Measurements from ENCODE around the gene ZNF710.

ZNF710 gene

DNA sequence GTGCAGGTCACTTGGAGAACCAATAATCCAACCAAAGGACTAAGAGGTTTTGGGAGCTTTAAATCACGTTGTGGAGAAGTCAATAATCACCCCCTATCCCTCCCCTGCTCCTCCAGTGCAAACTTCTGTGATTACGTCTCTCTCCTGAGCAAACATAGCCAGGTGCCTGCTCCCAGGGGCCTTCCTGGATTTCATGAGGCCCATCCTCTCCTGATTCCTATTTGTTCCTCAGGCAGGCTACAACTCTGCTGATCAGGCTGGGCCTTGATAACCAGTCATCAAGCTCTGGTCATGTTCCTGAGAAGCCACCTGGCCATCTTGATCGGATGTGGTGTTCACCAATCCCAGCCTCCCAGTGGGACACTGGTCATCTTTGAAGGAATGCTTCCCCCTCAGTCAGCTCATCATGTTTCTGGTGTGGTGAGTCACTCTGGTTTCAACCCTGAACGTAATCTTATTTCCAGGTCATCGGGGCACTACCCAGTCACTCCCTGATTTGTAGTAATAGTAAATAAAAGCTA lies 2.9 kb upstream of the ZNF710 start:
- DNase-seq: no peak

DNA sequence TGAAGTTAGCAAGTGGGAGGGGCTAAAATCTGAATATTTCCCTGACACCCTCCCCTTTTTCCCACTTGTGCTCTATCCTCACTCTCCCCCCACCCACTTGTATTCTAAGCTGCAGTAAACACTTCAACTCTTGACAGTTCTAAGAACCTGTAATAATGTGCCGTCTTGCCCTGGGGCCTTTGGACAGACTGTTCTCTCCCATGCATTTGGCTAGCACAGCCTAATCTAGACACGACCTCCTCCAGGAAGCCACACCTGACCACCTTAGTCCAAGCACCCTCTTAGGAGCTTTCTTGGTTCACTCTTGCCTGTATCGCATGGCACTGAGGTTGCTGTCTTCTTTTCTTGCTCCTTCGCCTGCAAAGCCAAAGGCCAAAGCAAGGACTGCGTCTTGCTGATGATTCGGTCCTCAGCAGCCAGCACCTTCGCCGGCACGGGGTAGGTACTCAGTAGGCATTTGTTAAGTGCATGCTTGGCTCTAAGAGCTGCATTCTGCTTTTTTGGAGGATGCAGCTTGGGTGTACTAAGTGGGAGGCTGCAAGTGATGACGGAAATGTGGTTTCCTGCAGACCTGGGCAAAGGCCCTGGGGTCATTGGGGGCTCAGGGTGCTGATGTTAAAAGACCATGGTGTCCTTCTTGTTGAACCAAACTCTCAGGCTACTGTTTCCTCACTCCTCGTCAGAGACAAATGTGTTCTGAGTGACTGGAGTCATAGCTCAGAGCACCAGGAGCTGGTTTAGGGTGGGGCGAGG lies 2.0 kb upstream of the ZNF710 start:
- no peak for DNase-seq

DNA sequence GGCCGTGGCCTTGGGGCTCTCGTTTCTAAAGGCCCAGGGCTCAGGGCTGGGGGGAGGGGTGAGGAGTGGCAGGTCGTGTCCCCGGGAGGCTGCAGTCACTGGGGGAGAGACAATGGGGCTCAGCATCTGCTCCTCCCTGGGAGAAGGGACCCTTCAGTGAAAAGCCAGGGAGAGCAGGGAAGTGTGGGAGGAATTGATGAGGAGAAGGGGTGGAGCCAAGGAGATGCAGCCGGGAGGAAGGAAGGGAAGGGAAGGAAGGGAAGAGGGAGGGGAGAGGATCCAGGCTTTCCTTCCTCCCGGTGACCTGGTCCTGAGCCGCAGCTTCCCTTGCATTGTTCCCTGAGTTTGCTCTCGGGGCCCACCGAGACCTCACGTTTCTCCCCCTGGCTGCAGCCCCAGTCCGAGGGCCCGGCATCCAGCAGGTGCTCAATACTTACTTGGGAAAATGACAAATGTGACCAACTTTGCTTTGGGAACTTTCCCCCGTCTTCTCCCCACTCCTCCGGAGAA lies 1.4 kb upstream of the ZNF710 start:
- no peak for DNase-seq

DNA sequence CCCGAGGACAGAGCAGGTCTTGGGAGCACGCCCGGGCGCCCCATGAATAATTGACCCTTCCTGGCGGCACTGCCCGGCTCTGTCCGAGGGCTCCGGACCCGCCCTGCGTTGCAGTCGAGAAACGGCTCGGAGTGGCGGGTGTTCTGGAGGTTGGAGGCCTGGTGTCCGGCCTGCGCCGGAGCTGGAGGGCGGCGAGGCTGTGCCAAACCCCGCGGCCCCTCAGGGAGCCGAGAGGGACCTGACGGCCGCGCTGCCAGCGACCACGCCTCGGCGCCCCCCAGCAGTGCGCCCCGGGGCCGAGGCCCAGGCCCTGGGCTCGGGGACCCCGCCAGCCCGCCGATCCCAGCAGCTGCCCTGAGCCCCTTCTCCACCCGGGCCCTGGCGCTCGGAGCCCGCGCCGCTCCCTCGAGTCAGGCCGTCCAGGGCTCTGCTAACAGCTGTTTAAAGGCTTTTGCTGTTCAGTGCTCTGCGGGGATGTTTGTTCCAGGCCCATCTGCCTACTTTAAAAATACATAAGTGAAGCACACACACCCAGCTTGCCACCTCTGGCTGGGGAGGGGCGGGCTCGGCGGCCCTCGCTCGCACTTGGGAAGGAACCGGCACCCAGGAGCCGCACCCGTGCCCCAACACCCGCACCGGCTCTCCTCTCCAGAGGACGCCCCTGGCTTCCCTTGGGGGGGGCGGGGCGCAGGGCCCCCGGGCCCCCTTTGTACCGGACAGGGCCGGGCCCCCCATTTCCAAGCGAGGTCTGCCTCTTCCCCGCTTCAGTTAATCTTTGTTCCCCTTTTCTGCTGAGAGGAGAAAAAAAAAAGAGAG lies 730 bp upstream of the ZNF710 start:
- no peak for DNase-seq

DNA sequence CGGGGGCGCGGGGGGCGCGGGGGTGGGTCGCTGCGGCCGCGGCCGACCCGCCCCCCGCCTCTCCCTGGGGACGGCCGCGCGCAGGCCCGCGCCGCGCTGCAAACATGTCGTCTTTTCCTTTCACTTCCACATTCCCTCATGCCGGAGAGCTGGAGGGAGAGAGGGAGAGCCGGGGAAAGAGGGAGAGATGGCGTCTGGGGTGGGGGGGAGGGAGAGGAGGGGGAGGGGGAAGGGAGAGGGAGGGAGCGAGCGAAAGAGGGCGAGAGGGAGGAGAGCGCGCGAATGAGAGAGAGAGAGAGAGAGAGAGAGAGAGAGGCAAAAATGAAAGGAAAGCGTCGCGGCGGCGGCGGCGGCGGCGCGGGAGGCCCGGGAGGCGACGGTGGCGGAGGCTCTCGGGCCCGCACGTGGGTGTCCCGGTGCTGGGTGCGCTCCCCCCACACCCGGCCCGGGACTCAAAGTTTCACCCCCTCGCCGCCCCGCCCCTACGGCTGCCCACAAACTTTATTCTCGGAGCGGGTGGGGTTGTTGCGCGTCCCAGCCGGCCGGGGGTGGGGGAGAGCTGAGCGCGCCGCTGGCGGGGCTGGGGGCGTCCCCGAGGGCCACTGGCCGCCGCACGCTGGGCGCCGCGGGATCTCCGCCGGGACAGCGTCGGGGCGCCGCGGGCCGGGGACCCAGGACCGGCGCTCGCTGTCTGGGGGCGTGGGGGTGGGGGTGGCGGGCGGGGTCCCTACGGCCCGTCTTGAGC lies 731 bp downstream of the ZNF710 start:
- DNase-seq: peak; percentile 31

DNA sequence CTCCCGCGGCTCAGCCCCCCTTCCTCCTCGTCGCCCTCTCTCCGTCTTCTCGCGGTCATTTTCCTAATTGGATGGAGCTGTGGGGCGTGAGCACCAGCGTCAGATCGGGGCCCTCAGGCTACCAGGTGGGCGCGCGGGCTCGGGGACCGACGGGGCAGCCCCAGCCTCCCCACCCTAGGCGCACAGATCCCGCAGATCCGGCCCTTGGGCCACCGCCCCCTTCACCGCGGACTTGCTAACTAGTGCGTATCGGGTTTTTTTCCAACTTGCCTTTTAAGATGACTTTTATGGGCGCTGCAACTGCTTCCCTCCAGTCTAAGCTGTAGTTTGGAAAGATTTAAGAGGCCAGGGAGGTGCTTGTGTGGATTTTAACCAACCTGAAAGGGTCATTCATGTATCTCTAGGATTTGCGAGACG lies 1.3 kb downstream of the ZNF710 start:
- DNase-seq: no peak

DNA sequence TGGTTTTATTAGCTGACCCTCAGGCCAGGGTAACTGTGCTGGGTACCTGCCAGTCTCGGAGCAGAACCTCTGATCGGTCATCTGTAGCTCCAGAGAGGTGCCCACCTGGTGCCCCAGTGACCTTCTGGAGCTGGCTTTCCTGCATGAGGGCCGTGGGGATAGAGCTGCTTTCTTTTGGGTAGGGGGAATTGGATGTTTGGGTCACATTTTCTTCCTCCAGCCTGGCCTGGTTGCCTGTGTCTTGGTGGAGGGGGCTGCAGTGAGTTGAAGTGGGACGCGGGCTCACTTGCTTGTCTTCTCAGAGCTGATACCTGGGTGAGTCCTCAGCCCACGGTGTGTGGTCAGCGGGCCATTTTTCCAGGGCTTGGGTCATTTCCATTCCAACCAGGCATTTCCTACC lies 2.6 kb downstream of the ZNF710 start:
- no peak for DNase-seq

DNA sequence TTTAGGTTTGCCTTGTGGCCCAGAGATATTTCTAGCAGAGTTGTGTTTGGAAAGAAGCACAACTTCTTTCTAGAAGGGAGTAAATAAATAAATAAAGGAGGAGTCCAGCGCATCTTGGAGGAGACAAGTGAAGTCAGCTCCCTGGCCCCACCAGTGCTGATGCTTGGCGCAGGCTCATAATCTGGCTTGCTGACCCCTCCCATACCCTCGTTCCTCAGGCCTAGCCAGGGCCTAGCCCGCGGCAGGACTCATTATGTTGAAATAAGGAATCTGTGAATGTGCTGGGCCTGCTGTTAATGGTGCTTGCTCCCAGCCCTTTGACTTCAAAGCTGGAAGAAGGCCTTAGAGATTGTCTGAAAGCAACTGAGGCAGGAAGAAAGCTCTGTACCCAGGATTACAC lies 3.1 kb downstream of the ZNF710 start:
- no peak for DNase-seq

DNA sequence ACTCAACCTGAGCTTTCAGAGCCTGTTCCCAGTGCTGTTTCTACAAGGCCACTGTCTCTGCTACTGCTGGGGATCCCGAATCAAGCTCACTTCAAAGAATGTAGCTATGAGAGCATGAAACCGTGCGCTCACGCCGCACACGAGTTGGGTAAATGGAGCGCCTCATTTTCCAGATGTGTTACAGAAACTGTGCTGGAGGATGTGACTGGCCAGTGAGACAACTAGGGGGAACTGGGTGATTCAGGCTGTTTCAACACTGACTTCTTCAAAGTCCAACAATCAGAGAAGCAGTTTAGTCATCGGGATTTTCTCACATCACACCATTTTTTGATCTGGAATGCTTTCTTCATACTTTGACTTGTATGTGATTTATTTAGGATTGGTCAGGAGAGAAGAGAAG lies 3.5 kb downstream of the ZNF710 start:
- no peak for DNase-seq

DNA sequence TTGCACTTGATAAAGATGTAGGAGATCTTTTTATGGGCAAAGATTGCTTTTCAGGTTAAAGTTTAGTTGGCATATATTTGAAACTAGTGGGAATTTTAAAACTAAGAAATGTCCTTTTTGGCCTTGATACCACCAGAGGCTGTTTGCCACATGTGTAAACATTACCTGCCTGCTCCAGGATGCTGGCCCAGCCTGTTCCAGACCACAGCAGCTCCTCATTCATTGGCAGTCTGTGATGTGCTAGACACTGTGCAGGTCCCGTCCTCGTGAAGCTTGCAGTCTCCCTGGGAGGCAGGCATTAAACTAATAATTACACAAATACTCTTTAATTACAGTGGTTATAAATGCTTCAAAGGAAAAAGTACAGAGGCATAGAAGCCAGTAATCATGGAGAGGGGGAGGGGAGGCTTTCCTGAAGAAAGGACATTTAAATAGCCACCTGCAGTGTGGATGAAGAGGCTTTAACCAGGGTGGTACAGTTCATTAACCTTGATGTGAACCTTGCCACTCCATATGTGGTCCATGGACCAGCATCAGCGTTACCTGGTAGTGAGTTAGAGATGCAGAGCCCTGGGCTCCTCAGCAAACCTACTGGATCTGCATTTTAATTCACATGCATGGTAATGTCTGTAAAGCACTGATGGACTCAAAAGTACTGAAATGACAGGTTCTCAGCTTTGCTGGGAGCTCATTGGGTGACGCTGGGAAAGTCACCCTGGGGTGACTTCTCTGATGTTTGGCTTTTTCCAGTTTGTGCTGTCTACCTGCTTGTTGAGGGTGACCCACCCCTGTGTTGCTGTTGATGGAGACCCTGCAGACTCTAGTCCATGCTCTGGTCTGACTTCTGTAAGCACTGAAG lies 5.3 kb downstream of the ZNF710 start:
- DNase-seq: no peak

DNA sequence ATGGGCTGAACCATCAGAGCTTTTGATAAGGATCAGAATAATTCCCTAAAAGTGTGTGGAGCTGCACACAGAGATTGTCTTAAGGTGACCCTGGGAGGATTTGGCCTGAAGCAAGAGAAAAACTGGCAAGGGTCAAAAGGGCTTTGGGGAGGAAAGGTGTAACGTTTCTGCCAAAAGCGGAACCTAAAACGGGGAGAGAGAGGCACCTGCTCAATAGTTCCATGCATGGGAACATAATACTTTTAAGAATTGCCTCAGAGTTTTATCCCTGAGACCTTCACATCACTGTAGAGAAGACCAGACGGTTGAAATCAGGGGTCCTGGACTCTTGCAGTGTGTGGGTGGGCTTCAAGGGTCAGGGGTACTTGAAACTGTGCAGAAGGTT lies 5.9 kb downstream of the ZNF710 start:
- no peak for DNase-seq

DNA sequence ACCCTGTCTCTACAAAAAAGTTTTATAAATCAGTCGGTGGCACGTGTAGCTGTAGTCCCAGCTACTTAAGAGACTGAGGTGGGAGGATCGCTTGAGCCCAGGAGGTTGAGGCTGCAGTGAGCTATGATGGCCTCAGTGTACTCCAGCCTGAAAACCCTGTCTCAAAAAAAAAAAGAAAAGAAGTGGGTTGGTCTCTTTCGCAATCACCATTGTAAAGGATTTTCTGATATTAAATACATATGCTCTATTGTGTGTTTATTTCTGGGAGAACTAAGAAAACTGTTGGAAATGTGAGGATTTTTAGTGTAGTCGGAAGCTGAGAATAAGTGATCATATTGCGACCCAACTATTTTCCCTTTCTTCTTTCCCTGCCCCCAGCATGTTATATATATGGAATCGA lies 7.5 kb downstream of the ZNF710 start:
- no peak for DNase-seq

DNA sequence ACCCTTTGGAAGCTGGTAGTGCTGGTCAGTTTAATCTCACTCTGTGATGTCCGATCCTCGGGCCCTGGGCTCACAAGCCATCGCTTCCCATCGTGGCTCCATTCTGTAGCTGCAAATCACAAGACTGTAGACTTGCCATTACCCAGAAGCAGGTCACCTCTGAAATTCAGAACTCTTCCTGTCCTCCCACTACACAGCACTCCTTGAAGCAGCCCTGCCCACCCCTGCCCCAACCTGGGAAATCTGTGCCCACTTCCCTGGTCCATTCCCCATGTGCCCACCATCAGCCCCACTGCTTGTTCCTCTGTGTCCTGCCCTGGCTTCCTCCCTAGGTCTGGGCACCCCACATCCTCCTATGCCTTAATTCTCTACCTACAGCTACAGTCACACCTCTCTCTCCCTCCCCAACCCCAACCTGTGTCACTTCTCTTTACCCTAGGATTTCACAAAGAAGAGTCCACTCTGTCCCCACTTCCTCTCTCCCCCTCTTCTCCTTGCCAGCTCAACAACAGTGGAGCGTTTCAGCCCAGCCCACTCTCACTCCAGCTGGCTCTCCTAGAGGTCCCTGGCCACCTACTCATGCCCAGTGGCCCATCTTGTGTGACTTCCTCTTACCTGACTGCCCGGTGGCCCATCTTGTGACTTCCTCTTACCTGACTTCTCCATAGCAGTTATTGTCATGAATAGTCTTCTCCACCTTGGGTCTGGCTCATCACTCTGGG lies 8.3 kb downstream of the ZNF710 start:
- no peak for DNase-seq

DNA sequence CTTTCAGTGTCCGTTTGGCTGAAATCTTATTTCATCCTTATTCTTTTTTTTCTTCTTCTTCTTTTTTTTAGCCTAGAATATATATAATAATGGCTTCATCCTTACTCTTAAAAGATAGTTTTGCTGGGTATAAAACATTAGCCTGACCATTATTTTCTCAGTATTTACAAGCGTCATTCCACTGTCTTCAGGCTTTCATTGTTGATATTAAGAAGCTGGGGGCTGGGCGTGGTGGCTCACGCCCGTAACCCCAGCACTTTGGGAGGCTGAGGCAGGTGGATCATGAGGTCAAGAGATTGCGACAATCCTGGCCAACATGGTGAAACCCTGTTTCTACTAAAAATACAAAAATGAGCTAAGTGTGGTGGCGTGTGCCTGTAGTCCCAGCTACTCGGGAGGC lies 10.6 kb downstream of the ZNF710 start:
- DNase-seq: no peak

DNA sequence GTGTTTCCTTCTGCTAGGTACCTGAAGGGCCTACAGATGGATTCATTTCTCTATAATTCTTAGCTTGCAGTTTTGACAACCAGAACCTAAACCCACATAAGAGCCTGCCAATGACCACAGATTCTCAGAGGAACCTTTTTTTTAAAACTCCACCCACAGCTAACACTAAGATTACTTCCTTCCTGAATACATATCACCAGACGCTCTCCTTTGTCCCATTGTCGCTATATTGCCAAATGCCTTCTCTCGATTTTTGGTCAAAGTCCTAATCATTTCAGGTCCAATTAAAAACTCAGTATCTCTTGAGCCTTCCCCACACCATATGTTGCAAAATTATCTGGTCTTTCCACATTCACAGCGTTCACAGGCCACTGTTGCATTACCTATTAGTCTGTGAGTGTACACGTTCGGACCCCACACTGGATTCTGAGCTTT lies 12.4 kb downstream of the ZNF710 start:
- DNase-seq: no peak

DNA sequence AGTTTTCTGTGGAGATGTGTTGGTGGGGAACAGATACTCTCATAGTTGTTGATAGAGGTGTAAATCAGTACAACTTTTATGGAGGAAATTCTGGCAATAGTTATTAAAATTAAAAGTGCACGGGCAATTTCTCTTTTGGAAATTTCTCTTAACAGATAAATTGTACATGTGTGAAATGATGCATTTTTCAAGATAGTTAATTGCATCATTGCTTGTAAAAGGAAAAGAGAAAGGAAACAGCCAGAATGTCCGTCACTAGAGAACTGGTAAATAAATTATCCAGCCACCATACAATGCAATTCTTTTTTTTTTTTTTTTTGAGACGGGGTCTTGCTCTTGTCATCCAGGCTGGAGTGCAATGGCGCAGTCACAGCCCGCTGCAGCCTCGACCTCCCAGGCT lies 14.2 kb downstream of the ZNF710 start:
- no peak for DNase-seq

DNA sequence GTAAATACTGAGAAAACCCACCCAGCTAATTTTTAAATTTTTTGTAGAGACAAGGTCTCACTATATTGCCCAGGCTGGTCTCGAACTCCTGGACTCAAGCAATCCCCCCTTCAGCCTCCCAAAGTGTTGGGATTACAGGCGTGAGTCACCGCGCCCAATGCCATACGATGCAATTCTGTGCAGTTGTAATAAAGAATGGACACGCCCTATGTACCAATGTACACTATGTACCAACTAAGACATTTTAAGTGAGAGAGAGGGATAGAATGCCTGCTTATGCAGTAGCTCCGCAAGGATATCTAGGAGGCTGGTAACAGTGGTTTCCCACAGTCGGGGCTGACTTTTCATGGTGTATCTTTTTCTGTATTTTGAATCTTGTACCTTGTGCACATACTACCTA lies 14.6 kb downstream of the ZNF710 start:
- DNase-seq: no peak

DNA sequence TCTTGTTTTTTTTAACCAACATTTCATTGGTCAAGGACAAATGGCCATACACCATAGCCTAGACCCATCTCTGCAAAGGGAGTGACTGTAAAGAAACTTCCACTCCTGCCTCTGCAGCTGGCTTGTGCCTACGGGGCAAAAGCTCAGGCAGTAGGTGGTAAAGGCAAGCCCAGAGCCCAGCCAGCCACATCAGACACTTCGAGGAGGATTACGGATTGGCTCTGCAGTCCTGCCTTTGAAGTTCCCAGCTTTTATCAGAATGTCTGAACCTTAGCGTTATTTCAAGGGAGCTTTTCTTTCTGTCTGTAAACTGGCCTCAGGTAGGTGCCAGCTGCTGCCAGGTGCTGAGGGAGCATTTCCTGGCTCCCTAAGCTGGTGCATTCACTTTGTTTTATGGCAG lies 15.6 kb downstream of the ZNF710 start:
- no peak for DNase-seq

DNA sequence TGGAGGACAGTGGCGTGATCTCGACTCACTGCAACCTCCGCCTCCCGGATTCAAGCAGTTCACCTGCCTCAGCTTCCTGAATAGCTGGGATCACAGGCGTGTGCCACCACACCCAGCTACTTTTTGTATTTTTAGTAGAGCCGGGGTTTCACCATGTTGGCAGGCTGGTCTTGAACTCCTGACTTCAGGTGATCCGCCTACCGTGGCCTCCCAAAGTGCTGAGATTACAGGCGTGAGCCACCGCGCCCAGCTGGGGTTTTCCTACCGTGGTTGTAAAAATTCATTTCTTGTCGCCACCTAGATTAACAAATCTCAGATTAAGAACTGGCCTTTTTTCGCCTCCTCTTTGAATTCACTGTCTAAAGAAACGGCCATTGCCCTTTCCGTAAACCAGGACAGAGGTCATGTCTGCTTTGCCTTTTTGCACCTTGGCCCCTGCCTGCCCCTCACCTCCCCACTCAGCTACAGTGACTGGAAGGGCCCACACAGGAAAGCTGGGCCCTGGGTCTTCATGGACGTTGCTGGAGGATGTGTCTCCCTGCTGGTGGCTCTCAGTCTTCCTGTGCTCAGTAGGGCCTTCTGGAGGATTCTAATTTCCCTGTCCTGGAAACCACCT lies 17.2 kb downstream of the ZNF710 start:
- DNase-seq: no peak

DNA sequence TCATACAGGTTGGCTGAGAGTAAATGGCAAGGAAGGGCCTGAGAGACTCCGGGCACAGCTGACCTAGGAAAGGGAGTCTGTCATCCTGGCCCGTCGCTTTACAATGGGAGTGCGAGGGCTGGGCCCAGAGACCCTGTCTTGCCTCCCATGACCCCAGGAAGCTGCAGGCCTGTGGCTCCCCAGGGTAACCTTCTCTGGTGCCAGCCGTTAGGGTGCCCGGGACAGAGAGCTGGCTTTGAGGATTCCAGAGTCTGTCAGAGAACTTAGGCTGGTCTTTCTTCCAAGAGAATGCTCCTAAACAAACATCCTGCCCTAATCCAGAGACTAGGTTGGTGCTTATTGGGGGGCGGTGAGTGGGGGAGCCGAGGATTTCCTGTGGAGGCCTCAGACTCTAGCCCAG lies 18.5 kb downstream of the ZNF710 start:
- DNase-seq: no peak

Measured in effector CD8-positive, alpha-beta T cell (primary cell).